Stimulated activated naive CD8-positive, alpha-beta T cell treated with anti-CD3 and anti-CD28 coated beads, Interleukin-15, Interleukin-2, amounts not matched to agents 100 ng/mL and 50 ng/mL, for 24 hours (primary cell): ENCODE measurements around the gene LRIG1.

Experiments
- H3K27ac Mint-ChIP-seq: one replicate; pipeline ENCODE4 v1.8.0; 2021; ENCODE audit warnings: mild to moderate bottlenecking, mixed read lengths
- H3K27me3 Mint-ChIP-seq: one replicate; pipeline ENCODE4 v1.8.0; 2021; ENCODE audit warnings: mixed read lengths
- H3K36me3 Mint-ChIP-seq: one replicate; pipeline ENCODE4 v1.8.0; 2021; ENCODE audit warnings: low read depth, mixed read lengths
- H3K4me1 Mint-ChIP-seq: one replicate; pipeline ENCODE4 v1.8.0; 2021; ENCODE audit warnings: low read depth, mixed read lengths
- H3K4me3 Mint-ChIP-seq: one replicate; pipeline ENCODE4 v1.8.0; 2021; ENCODE audit warnings: mild to moderate bottlenecking, mixed read lengths
- H3K9me3 Mint-ChIP-seq: one replicate; pipeline ENCODE4 v1.8.0; 2021; ENCODE audit warnings: mixed read lengths

Gene LRIG1

GRCh38 chr3:66385066-66385465 is 115.8 kb downstream of the LRIG1 start:
- peaks cover 9% of the 10 kb centered on the region for H3K9me3 Mint-ChIP-seq
- H3K4me3 Mint-ChIP-seq = no peak overlapping the region
- H3K4me1 Mint-ChIP-seq = peaks cover 33% of the 10 kb centered on the region
- no peaks in the 10 kb centered on the region for H3K27me3 Mint-ChIP-seq
- no peak overlapping the region for H3K27ac Mint-ChIP-seq
- peaks cover 82% of the 10 kb centered on the region for H3K36me3 Mint-ChIP-seq

- peaks cover 86% of the 10 kb centered on the region for H3K36me3 Mint-ChIP-seq
Measured at GRCh38 chr3:66383998-66384745, 116.7 kb downstream of the LRIG1 start.

DNA sequence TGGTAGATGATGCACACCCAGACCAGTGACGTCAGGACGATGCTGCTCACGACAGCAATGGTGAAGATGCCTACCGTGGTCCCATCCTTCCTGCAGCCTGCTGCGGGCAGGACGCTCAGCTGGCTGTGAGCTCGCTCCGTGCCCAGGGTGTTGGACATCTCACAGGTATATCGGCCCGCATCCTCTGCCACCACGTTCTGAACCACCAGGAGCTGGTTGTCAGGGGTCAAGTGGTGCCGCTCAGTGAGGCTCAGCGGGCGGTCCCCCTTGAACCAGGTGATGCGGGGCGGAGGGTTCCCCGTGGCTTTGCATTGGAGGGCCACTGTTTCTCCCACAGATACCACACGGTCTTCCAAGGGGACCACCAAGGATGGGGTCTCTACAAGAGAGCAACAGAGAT is 117.8 kb downstream of the LRIG1 start:
- Mint-ChIP-seq H3K4me3 (no peak overlapping the region), H3K36me3 (peaks cover 86% of the 10 kb centered on the region), H3K27me3 (no peaks in the 10 kb centered on the region), H3K4me1 (peaks cover 23% of the 10 kb centered on the region), H3K27ac (no peak overlapping the region), H3K9me3 (peaks cover under 1% of the 10 kb centered on the region)

More at GRCh38 chr3:66383998-66384745, 116.7 kb downstream of the LRIG1 start:
- peaks cover 24% of the 10 kb centered on the region for H3K4me1 Mint-ChIP-seq
- no peak overlapping the region for H3K4me3 Mint-ChIP-seq
- no peak overlapping the region for H3K27ac Mint-ChIP-seq
- peaks cover 9% of the 10 kb centered on the region for H3K9me3 Mint-ChIP-seq
- H3K27me3 Mint-ChIP-seq = no peaks in the 10 kb centered on the region

DNA sequence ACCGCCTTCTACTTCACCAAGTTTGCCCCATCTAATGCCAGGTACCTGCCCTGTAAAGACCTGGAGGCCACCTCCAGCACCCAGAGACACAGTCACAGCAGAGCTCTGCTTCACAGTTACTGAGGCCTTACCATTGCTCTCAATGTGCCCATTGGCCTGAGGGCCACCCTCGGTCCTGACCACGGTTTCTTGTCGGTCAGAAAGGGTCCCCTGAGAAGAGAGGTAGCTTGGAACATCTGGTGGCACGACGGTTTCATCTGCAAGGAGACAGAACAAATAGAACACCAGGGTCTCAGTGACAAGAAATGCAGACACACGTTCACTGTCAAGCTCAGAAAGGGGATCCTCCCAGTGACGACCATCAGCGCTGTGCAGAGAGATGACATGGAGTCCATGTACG is 118.7 kb downstream of the LRIG1 start:
- Mint-ChIP-seq H3K4me3 (no peak overlapping the region), H3K4me1 (peaks cover 24% of the 10 kb centered on the region), H3K36me3 (peaks cover 89% of the 10 kb centered on the region), H3K27me3 (no peaks in the 10 kb centered on the region), H3K27ac (no peak overlapping the region), H3K9me3 (no peaks in the 10 kb centered on the region)

DNA sequence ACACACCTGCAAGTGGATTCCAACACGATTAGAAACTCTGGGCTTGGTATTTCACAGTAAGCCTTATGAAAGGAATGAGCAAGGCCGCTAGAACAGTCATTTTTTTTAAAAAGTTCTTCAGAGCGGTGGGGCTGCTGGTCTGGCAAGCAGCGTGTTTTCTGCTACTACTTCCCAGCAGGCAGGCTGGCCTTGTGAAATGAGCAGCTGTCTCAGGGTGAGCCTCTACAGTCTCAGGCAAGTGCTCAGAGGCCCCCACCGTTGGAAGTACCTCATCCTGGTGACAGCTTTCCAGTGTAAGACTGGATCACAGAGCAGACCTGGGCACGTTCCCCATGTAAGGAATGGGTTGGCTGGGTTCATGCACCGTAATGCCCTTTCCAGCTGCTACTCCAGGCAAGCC is 119.2 kb downstream of the LRIG1 start:
- Mint-ChIP-seq H3K9me3 (no peaks in the 10 kb centered on the region), H3K4me1 (peaks cover 19% of the 10 kb centered on the region), H3K36me3 (peaks cover 92% of the 10 kb centered on the region), H3K4me3 (no peak overlapping the region), H3K27ac (no peak overlapping the region), H3K27me3 (no peaks in the 10 kb centered on the region)

GRCh38 chr3:66380200-66380932 is 120.5 kb downstream of the LRIG1 start:
- H3K36me3 Mint-ChIP-seq = peaks cover 93% of the 10 kb centered on the region
- H3K27me3 Mint-ChIP-seq = no peaks in the 10 kb centered on the region
- H3K9me3 Mint-ChIP-seq = no peaks in the 10 kb centered on the region
- peaks cover 9% of the 10 kb centered on the region for H3K4me1 Mint-ChIP-seq
- H3K4me3 Mint-ChIP-seq = no peak overlapping the region
- H3K27ac Mint-ChIP-seq = no peak overlapping the region

DNA sequence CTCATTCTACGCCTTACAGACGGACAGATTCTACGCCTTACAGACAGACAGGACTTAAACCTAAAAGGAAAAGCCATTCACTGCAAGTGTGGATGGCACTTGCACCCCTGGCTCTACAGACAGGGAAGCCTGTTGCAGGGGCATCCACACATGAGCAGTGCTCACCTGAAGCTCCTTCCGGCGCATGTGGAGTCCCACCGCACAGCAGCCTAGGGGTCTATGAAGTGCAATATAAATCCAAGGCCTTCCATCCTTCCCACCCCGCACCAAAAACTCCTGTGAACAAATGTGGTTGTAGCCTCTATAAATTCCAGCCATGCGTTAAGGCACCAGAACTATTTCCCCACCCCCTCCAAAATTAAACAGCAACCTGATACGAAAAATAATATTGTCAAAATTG is 121.3 kb downstream of the LRIG1 start:
- Mint-ChIP-seq H3K27me3 (no peaks in the 10 kb centered on the region), H3K4me1 (peaks cover 9% of the 10 kb centered on the region), H3K4me3 (no peak overlapping the region), H3K27ac (no peak overlapping the region), H3K9me3 (no peaks in the 10 kb centered on the region), H3K36me3 (peaks cover 93% of the 10 kb centered on the region)

GRCh38 chr3:66378256-66378655 is 122.6 kb downstream of the LRIG1 start:
- Mint-ChIP-seq H3K4me1 (peaks cover 9% of the 10 kb centered on the region), H3K27ac (peak overlapping the region; percentile 71), H3K9me3 (no peaks in the 10 kb centered on the region), H3K27me3 (no peaks in the 10 kb centered on the region), H3K4me3 (no peak overlapping the region), H3K36me3 (peaks cover 88% of the 10 kb centered on the region)

GRCh38 chr3:66377800-66378199 is 123.0 kb downstream of the LRIG1 start:
- Mint-ChIP-seq H3K36me3 (peaks cover 89% of the 10 kb centered on the region), H3K4me3 (no peak overlapping the region), H3K27ac (peak overlapping the region; percentile 71)

GRCh38 chr3:66376568-66376967 is 124.3 kb downstream of the LRIG1 start:
- Mint-ChIP-seq H3K27me3 (no peaks in the 10 kb centered on the region), H3K36me3 (peaks cover 83% of the 10 kb centered on the region), H3K4me3 (no peak overlapping the region), H3K9me3 (no peaks in the 10 kb centered on the region), H3K27ac (no peak overlapping the region), H3K4me1 (peaks cover 9% of the 10 kb centered on the region)

More at GRCh38 chr3:66377800-66378199, 123.0 kb downstream of the LRIG1 start:
- Mint-ChIP-seq H3K9me3 (no peaks in the 10 kb centered on the region), H3K27me3 (no peaks in the 10 kb centered on the region), H3K4me1 (peaks cover 9% of the 10 kb centered on the region)

DNA sequence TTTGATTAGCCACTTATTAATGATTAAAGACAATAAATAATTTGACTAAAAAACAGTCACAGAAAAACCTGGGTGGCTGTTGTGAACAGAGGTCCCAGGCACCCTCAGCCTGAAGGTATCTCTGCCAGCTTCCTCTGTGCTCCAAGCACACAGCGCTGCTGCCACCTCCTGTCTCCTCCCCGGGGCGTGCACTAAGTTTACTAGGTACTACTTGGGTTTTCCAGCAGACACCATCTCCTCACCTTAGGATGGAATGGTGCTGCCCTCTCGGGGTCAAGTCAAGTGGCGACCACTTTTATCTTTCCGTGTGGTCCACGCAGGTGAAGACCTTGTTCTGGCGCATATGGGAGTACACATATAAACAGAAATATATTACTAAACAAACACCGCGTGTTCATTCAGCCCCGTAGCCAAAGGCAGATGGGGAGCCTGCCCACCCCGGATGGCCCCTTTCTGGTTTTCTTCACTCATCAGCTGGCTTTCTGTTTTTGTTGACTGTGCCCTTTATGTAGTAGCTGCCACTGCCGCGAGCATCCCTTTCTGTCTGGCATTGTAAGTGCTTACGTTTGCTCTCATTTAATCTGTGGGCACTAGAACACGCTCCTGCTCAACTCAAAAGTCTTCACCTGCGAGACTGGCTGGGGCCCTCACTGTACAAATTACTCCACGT is 128.0 kb downstream of the LRIG1 start:
- Mint-ChIP-seq H3K4me3 (no peak overlapping the region), H3K27ac (no peak overlapping the region), H3K4me1 (peaks cover 1% of the 10 kb centered on the region), H3K27me3 (no peaks in the 10 kb centered on the region), H3K36me3 (peaks cover 72% of the 10 kb centered on the region), H3K9me3 (no peaks in the 10 kb centered on the region)

GRCh38 chr3:66371432-66371831 is 129.4 kb downstream of the LRIG1 start:
- no peak overlapping the region for H3K27ac Mint-ChIP-seq

DNA sequence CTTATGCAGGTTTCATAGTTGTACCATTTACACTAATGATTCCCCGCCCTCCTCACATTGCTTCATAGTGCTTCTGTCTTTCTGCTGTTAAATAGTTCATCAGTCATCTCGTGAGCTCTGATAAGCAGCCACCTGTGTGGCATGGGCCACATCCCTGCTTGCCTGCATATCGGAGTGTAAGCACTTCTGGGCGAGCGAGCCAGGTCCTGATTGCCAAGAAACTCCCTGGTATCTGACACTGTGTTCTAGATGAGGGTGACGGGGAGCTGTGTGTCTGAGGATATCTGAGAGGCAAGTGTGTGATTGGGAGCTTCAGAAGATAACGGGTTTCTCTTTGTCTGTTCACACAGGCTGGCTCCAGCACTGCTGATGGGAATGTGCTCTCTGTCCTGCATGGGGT is 130.6 kb downstream of the LRIG1 start:
- Mint-ChIP-seq H3K4me1 (no peaks in the 10 kb centered on the region), H3K27me3 (no peaks in the 10 kb centered on the region), H3K36me3 (peaks cover 49% of the 10 kb centered on the region), H3K4me3 (no peak overlapping the region), H3K27ac (no peak overlapping the region), H3K9me3 (no peaks in the 10 kb centered on the region)

More at GRCh38 chr3:66371432-66371831, 129.4 kb downstream of the LRIG1 start:
- H3K4me1 Mint-ChIP-seq = no peaks in the 10 kb centered on the region
- no peaks in the 10 kb centered on the region for H3K9me3 Mint-ChIP-seq
- peaks cover 59% of the 10 kb centered on the region for H3K36me3 Mint-ChIP-seq
- no peaks in the 10 kb centered on the region for H3K27me3 Mint-ChIP-seq
- H3K4me3 Mint-ChIP-seq = no peak overlapping the region

- Mint-ChIP-seq H3K9me3 (no peaks in the 10 kb centered on the region), H3K27ac (no peak overlapping the region), H3K36me3 (peaks cover 44% of the 10 kb centered on the region), H3K4me3 (no peak overlapping the region), H3K27me3 (no peaks in the 10 kb centered on the region), H3K4me1 (no peaks in the 10 kb centered on the region)
Measured at GRCh38 chr3:66367979-66368378, 132.8 kb downstream of the LRIG1 start.

GRCh38 chr3:66366747-66367146 is 134.1 kb downstream of the LRIG1 start:
- H3K4me3 Mint-ChIP-seq = no peak overlapping the region
- H3K9me3 Mint-ChIP-seq = no peaks in the 10 kb centered on the region
- H3K27me3 Mint-ChIP-seq = no peaks in the 10 kb centered on the region
- peaks cover 44% of the 10 kb centered on the region for H3K36me3 Mint-ChIP-seq
- no peaks in the 10 kb centered on the region for H3K4me1 Mint-ChIP-seq
- no peak overlapping the region for H3K27ac Mint-ChIP-seq
